ENCODE results near the gene TPO.

- TF ChIP-seq TCF7L2 (IDR thresholded peaks at IDR 0.05; ENCODE audit: low read depth, low read length) (no peak), CTCF (IDR thresholded peaks at IDR 0.05) (no peak)
Observed at GRCh38 chr2:1512321-1513289, 99.3 kb downstream of the TPO start.

Data from Panc1 (cell line).